Adrenal gland (tissue), 5 donors: ENCODE results near the gene TSPOAP1.

Source experiments
- CTCF ChIP-seq, 6 experiments: fragments of 450-650 bp in 4 of 6; fragments of 200-600 bp in 2 of 6; sonication (generic) in 1 of 6; IDR thresholded peaks; 1 replicate in 5 of 6; 2 replicates in 1 of 6; pipeline versions ENCODE4 v1.5.1 to v1.8.0; 2016 to 2021; ENCODE audit warnings: antibody characterized with exemption in 6 of 6, mild to moderate bottlenecking in 2 of 6, moderate library complexity in 1 of 6
- POLR2A ChIP-seq, 2 donors: fragments of 450-650 bp; IDR thresholded peaks; one replicate each; pipeline ENCODE4 v1.6.1; 2017; ENCODE audit warnings: antibody characterized with exemption in 2 of 2, mild to moderate bottlenecking in 2 of 2, moderate library complexity in 1 of 2
- donor health status: DM: no; HTN: no; CAD: no.

- TF ChIP-seq CTCF (IDR thresholded peaks at IDR 0.05) (no peak), POLR2A (IDR thresholded peaks at IDR 0.05) (no peak)
These were observed 47.9 kb downstream of the TSPOAP1 start, which contains the start of gene MPO for GRCh38 chr17:58280480-58281217.
